ENCODE measurements around the gene PRR18. TPM values are rescaled to one million over a fixed set of nuclear protein-coding genes. Genes with fewer than 3 reads are reported as not detected.

Gene PRR18
- total RNA-seq, 4 donors from 2014 or later, result not detected

GRCh38 chr6:166278579-166279392 is 29.4 kb downstream of the PRR18 start:
- H3K27ac ChIP-seq, result no peak overlapping the region
- no peaks in the 10 kb centered on the region for H3K9me3 ChIP-seq
- H3K27me3 ChIP-seq, result no peaks in the 10 kb centered on the region
- TF ChIP-seq, protein P1, sequence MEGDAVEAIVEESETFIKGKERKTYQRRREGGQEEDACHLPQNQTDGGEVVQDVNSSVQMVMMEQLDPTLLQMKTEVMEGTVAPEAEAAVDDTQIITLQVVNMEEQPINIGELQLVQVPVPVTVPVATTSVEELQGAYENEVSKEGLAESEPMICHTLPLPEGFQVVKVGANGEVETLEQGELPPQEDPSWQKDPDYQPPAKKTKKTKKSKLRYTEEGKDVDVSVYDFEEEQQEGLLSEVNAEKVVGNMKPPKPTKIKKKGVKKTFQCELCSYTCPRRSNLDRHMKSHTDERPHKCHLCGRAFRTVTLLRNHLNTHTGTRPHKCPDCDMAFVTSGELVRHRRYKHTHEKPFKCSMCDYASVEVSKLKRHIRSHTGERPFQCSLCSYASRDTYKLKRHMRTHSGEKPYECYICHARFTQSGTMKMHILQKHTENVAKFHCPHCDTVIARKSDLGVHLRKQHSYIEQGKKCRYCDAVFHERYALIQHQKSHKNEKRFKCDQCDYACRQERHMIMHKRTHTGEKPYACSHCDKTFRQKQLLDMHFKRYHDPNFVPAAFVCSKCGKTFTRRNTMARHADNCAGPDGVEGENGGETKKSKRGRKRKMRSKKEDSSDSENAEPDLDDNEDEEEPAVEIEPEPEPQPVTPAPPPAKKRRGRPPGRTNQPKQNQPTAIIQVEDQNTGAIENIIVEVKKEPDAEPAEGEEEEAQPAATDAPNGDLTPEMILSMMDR (IDR thresholded peaks at IDR 0.05), result no peak
- no peak for TF ChIP-seq POLR2A (IDR thresholded peaks at IDR 0.05)
- DNase-seq, result no peak
- H3K4me1 ChIP-seq, result no peaks in the 10 kb centered on the region
- H3K36me3 ChIP-seq, result no peaks in the 10 kb centered on the region
- H3K4me3 ChIP-seq, result no peak overlapping the region
- intact Hi-C loops (cut with DNase I; ENCODE audit: low total_unique reads), result no loop called here

GRCh38 chr6:166277892-166278578 is 30.2 kb downstream of the PRR18 start:
- Histone ChIP-seq H3K27ac (no peak overlapping the region), H3K4me3 (no peak overlapping the region), H3K27me3 (no peaks in the 10 kb centered on the region), H3K4me1 (no peaks in the 10 kb centered on the region), H3K9me3 (no peaks in the 10 kb centered on the region), H3K36me3 (no peaks in the 10 kb centered on the region)
- TF ChIP-seq, protein P1 (IDR thresholded peaks at IDR 0.05), result no peak
- no peak for TF ChIP-seq POLR2A (IDR thresholded peaks at IDR 0.05)
- DNase-seq, result no peak
- intact Hi-C loops (cut with DNase I; ENCODE audit: low total_unique reads), result no loop called here

DNA sequence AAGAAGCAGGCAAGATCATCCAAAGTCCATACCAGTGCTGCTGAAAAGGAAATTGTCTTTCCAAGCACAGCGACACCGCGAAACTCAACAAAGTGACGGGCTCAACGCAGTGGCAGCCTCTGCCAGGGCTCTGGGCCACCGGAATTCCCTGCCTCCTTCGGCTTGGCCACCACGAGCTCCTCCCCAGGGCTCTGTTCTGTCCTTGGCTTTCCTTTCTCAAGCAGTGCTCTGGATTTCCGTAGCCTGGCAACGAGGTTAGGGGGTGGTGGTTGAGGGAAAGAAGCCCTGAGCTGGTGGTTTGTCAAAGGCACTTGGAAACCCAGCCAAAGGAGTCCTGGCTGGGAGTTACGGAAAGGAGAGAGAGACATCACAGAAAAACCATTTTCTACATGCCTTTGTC is 31.2 kb downstream of the PRR18 start:
- H3K27me3 ChIP-seq, result no peaks in the 10 kb centered on the region
- no peak overlapping the region for H3K27ac ChIP-seq
- no peak for DNase-seq

DNA sequence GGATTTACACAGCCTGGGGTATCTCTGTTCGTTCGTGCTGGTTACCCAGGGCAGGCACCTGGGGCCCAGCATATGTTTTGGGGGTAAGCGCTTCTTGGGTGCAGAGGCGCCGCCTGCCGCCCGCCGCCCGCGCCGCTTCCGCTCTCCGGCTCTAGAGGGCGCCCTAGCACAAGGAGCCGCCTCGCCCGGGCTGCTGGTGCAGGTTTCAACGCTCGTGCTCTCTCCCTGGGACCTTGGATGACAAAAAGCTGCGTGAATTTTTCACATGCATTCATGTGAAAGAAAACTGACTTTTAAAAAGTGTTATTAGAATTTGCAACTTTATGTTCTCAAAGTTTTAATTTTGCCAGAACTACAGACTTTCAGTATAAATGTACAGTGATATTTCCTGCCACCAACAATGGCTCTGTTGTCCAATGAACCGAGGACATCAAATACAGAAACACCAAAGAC is 32.5 kb downstream of the PRR18 start:
- intact Hi-C loops (cut with DNase I; ENCODE audit: low total_unique reads), result no loop called here
- no peak for TF ChIP-seq POLR2A (IDR thresholded peaks at IDR 0.05)
- TF ChIP-seq, protein P1 (IDR thresholded peaks at IDR 0.05), result peak; percentile 81 to 95 (median 84)
- H3K9me3 ChIP-seq, result no peaks in the 10 kb centered on the region
- H3K27ac ChIP-seq, result no peak overlapping the region
- no peaks in the 10 kb centered on the region for H3K36me3 ChIP-seq
- peak in 1 of 2 donors; percentile 57 for DNase-seq
- no peaks in the 10 kb centered on the region for H3K27me3 ChIP-seq
- H3K4me1 ChIP-seq, result no peaks in the 10 kb centered on the region
- no peak overlapping the region for H3K4me3 ChIP-seq

More for the DNA sequence above, 31.2 kb downstream of the PRR18 start:
- no peaks in the 10 kb centered on the region for H3K36me3 ChIP-seq
- H3K4me1 ChIP-seq, result no peaks in the 10 kb centered on the region
- intact Hi-C loops (cut with DNase I; ENCODE audit: low total_unique reads), result no loop called here
- TF ChIP-seq, protein P1 (IDR thresholded peaks at IDR 0.05), result no peak
- no peak for TF ChIP-seq POLR2A (IDR thresholded peaks at IDR 0.05)
- H3K9me3 ChIP-seq, result no peaks in the 10 kb centered on the region
- H3K4me3 ChIP-seq, result no peak overlapping the region
